Astrocyte (in vitro differentiated cells and primary cell): ENCODE data around the gene PLXDC1. TPM values are rescaled to one million over a fixed set of nuclear protein-coding genes. Genes with fewer than 3 reads are reported as not detected.
A peak's percentile ranks its signal among the peaks of the same experiment; 100 is the strongest.

ENCODE experiments used
- DNase-seq: peaks from one replicate; pipeline ENCODE4 v3.0.0-alpha.2; 2010; ENCODE audit warnings: low read depth
- FAIRE-seq: peaks from 2 replicates; lab custom pipeline; 2011; peaks lifted over from hg19 to GRCh38; lab: Jason Lieb, UNC
- H2AFZ ChIP-seq: 2 replicates; pipeline ENCODE4 v1.6.0; 2012; ENCODE audit warnings: low read depth, low read length, inconsistent platforms
- H3K27ac ChIP-seq: 2 replicates; pipeline ENCODE4 v1.5.1; 2011; ENCODE audit warnings: low read depth, low read length, inconsistent platforms
- H3K27me3 ChIP-seq: 2 replicates; pipeline ENCODE4 v1.6.0; 2011; ENCODE audit warnings: low read length, inconsistent platforms; ENCODE audit not compliant: insufficient read depth
- H3K36me3 ChIP-seq: 2 replicates; pipeline ENCODE4 v1.5.1; 2011; ENCODE audit warnings: low read length, inconsistent platforms; ENCODE audit not compliant: insufficient read depth
- H3K4me1 ChIP-seq: 2 replicates; pipeline ENCODE4 v1.5.1; 2011; ENCODE audit warnings: low read length, inconsistent platforms; ENCODE audit not compliant: insufficient read depth
- H3K4me2 ChIP-seq: 2 replicates; pipeline ENCODE4 v1.6.0; 2012; ENCODE audit warnings: low read length, inconsistent platforms
- H3K4me3 ChIP-seq: 2 replicates; pipeline ENCODE4 v1.5.1; 2011; ENCODE audit warnings: low read depth, mild to moderate bottlenecking, low read length, inconsistent platforms; ENCODE audit not compliant: insufficient read depth
- H3K79me2 ChIP-seq: 2 replicates; pipeline ENCODE4 v1.6.0; 2012; ENCODE audit warnings: mild to moderate bottlenecking, low read length, inconsistent platforms; ENCODE audit not compliant: insufficient read depth
- H3K9ac ChIP-seq: 2 replicates; pipeline ENCODE4 v1.6.0; 2012; ENCODE audit warnings: mild to moderate bottlenecking, low read length, inconsistent platforms
- H3K9me3 ChIP-seq: 2 replicates; pipeline ENCODE4 v1.5.1; 2012; ENCODE audit warnings: low read depth, mild to moderate bottlenecking, low read length, inconsistent platforms; ENCODE audit not compliant: insufficient read depth
- H4K20me1 ChIP-seq: 2 replicates; pipeline ENCODE4 v1.6.0; 2012; ENCODE audit warnings: low read length, inconsistent platforms; ENCODE audit not compliant: insufficient read depth
- H3K27ac Mint-ChIP-seq: one replicate; pipeline ENCODE4 v1.8.0; 2021; ENCODE audit warnings: mild to moderate bottlenecking, mixed read lengths; ENCODE audit not compliant: unreplicated experiment
- H3K27me3 Mint-ChIP-seq: one replicate; pipeline ENCODE4 v1.8.0; 2021; ENCODE audit warnings: low read depth, mixed read lengths; ENCODE audit not compliant: unreplicated experiment
- H3K36me3 Mint-ChIP-seq: one replicate; pipeline ENCODE4 v1.8.0; 2021; ENCODE audit warnings: low read depth, mixed read lengths; ENCODE audit not compliant: unreplicated experiment
- H3K4me1 Mint-ChIP-seq: one replicate; pipeline ENCODE4 v1.8.0; 2021; ENCODE audit warnings: low read depth, mixed read lengths; ENCODE audit not compliant: unreplicated experiment
- H3K4me3 Mint-ChIP-seq: one replicate; pipeline ENCODE4 v1.8.0; 2021; ENCODE audit warnings: mild to moderate bottlenecking, moderate library complexity, mixed read lengths; ENCODE audit not compliant: unreplicated experiment
- H3K9me3 Mint-ChIP-seq: one replicate; pipeline ENCODE4 v1.8.0; 2021; ENCODE audit warnings: mild to moderate bottlenecking, mixed read lengths; ENCODE audit not compliant: unreplicated experiment
- CTCF ChIP-seq: IDR thresholded peaks from 2 replicates; pipeline ENCODE4 v1.5.1; 2011; ENCODE audit warnings: low read depth, mild to moderate bottlenecking, inconsistent platforms, low read length, moderate library complexity; ENCODE audit not compliant: insufficient read depth
- EZH2 ChIP-seq: IDR thresholded peaks from 2 replicates; pipeline ENCODE4 v1.6.1; 2012; ENCODE audit warnings: mild to moderate bottlenecking, low read length, inconsistent platforms; ENCODE audit not compliant: insufficient read depth
- total RNA-seq: library from RNA; stranded (reverse); gene quantifications from 2 replicates; pipeline ENCODE4 v1.2.1, GENCODE V29; 2021

Gene PLXDC1
- total RNA-seq, 1 donor from 2014 or later = 8.9 TPM

DNA sequence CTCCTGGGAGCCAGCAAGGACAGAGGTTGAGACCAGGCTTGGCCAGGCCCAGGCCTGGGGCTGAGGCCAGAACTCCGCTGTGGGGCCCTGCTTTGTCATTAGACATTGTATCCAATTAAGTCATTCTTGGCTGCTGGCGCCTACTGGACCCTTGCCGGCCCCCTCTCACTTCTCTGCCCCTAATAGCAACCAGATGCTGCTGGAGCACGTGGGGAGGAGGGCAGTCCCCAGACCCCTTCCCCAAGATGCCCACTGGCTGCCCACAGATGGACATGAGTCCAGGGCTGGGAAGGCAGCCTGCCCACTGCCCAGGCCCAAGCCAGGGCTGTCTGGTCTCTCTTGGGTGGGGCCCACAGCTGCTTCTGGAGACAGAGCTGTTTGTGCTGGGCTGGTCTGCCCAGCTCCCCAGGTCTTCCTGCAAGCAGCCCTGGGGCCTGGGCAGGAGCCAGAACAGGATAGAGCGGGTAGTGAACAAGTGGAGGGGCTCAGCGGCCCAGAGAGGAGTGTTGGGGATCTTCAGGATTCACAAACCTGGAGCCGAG is 7.8 kb downstream of the PLXDC1 start:
- Histone ChIP-seq H3K4me1 (peaks cover 21% of the 10 kb centered on the region), H3K79me2 (no peaks in the 10 kb centered on the region), H3K9me3 (no peaks in the 10 kb centered on the region), H4K20me1 (no peaks in the 10 kb centered on the region), H2AFZ (no peak overlapping the region), H3K4me2 (no peak overlapping the region), H3K4me3 (no peak overlapping the region), H3K27me3 (no peaks in the 10 kb centered on the region), H3K9ac (no peak overlapping the region), H3K36me3 (no peaks in the 10 kb centered on the region), H3K27ac (no peak overlapping the region)
- H3K27ac Mint-ChIP-seq = peak overlapping the region; percentile 77
- TF ChIP-seq CTCF = no peak
- TF ChIP-seq EZH2 = no peak
- no peak overlapping the region for H3K4me3 Mint-ChIP-seq
- H3K36me3 Mint-ChIP-seq = peaks cover 3% of the 10 kb centered on the region
- peaks cover 14% of the 10 kb centered on the region for H3K27me3 Mint-ChIP-seq
- H3K4me1 Mint-ChIP-seq = peaks cover 8% of the 10 kb centered on the region
- no peaks in the 10 kb centered on the region for H3K9me3 Mint-ChIP-seq
- no peak for FAIRE-seq
- no peak for DNase-seq

DNA sequence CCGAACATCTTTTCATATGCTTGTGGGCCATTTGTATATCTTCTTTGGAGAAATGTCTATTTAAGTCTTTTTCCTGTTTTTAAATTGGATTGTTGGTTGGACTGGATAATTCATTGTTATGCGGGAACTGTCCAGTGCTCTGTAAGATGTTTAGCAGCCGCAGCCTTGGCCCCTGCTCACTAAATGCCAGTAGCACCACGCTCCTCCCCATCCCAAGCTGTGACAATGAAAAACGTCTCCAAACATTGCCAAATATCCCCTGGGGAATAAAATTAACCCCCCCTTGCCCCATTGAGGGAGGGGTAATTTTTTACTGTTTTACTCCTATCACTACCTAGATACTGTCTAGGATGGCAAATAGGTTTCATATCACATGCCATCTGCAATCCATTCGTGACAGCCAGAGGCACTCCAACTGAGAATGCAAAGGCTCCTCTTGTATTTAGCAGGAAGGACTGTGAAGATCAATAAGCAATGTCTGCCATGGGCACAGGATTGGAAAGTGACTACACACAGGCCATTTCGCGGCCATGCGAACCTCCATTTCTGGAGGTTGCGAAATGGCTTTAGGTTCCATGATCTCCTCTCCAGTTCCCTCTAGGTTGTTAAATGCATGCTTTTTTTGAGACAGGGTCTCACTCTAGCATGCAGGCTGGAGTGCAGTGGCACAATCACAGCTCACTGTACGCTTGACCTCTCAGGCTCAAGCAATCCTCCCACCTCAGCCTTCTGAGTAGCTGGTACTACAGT is 9.3 kb downstream of the PLXDC1 start:
- no peak for DNase-seq
- peaks cover 15% of the 10 kb centered on the region for H3K4me1 Mint-ChIP-seq
- H3K9me3 Mint-ChIP-seq = no peaks in the 10 kb centered on the region
- Histone ChIP-seq H3K4me2 (no peak overlapping the region), H4K20me1 (no peaks in the 10 kb centered on the region), H3K4me1 (peaks cover 27% of the 10 kb centered on the region), H3K79me2 (no peaks in the 10 kb centered on the region), H2AFZ (no peak overlapping the region), H3K9ac (no peak overlapping the region), H3K9me3 (no peaks in the 10 kb centered on the region), H3K27ac (no peak overlapping the region), H3K4me3 (no peak overlapping the region), H3K36me3 (no peaks in the 10 kb centered on the region), H3K27me3 (no peaks in the 10 kb centered on the region)
- FAIRE-seq = no peak
- H3K4me3 Mint-ChIP-seq = no peak overlapping the region
- peaks cover 7% of the 10 kb centered on the region for H3K27me3 Mint-ChIP-seq
- H3K36me3 Mint-ChIP-seq = peaks cover 3% of the 10 kb centered on the region
- TF ChIP-seq EZH2 (no peak), CTCF (no peak)
- H3K27ac Mint-ChIP-seq = no peak overlapping the region

DNA sequence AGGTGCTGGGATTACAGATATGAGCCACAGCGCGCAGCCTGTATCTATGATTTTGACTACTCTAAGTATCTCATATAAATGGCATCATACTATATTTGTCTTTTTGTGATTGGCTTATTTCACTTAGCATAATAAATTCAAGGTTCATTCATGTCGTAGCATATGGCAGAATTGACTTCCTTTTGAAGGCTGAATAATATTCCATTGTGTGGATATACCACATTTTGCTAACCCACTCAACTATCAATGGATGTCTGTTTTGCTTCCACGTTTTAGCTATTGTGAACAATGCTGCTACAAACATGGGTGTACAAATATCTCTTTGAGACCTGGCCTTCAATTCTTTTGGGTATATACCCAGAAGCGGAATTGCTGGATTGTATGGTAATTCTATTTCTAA is 10.1 kb downstream of the PLXDC1 start:
- H3K27ac Mint-ChIP-seq = no peak overlapping the region

More for the DNA sequence above, 10.1 kb downstream of the PLXDC1 start:
- no peak overlapping the region for H2AFZ ChIP-seq
- peaks cover 2% of the 10 kb centered on the region for H3K9me3 Mint-ChIP-seq
- no peaks in the 10 kb centered on the region for H3K79me2 ChIP-seq
- H3K4me1 Mint-ChIP-seq = peaks cover 15% of the 10 kb centered on the region
- peaks cover 27% of the 10 kb centered on the region for H3K4me1 ChIP-seq
- TF ChIP-seq CTCF (no peak), EZH2 (no peak)
- H3K36me3 Mint-ChIP-seq = peaks cover 3% of the 10 kb centered on the region
- H3K9me3 ChIP-seq = no peaks in the 10 kb centered on the region
- no peak for FAIRE-seq
- no peak overlapping the region for H3K4me2 ChIP-seq
- H3K9ac ChIP-seq = no peak overlapping the region
- no peak overlapping the region for H3K4me3 Mint-ChIP-seq
- no peak overlapping the region for H3K4me3 ChIP-seq
- DNase-seq = no peak
- no peaks in the 10 kb centered on the region for H3K36me3 ChIP-seq
- H3K27ac ChIP-seq = no peak overlapping the region
- no peaks in the 10 kb centered on the region for H3K27me3 ChIP-seq
- H3K27me3 Mint-ChIP-seq = peaks cover 5% of the 10 kb centered on the region
- H4K20me1 ChIP-seq = no peaks in the 10 kb centered on the region
